HL-60 (cell line): ENCODE measurements around the gene ZCCHC2.

Source experiments
- CTCF ChIP-seq: IDR thresholded peaks from one replicate; pipeline ENCODE4 v1.5.1; 2011; ENCODE audit warnings: low read length, control low read depth, inconsistent platforms; ENCODE audit not compliant: insufficient read depth
- POLR2AphosphoS5 ChIP-seq: IDR thresholded peaks from 2 replicates; pipeline ENCODE4 v1.6.1; 2012; ENCODE audit warnings: low read depth
- REST ChIP-seq: IDR thresholded peaks from 2 replicates; pipeline ENCODE4 v1.6.1; 2012; ENCODE audit warnings: low read depth; ENCODE audit not compliant: insufficient replicate concordance

DNA sequence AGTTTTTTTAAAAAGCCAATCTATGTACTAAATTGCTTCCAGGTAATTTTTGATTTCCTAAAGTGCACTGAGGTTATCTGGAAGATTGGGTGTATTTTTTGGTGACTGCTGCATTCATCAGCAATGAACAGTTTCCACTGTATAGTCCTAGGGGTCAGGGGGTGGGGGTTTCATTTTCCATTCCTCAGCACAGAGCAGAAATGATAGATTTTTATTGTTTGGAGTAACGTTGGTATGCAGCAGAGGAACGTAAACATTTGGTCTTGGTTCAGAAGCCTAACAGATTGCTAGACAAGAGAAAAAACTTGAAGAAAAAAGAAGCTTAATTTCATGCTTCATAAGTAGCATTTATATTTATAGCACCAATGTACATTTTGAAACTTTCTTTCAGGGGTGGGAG is 54.9 kb downstream of the ZCCHC2 start:
- TF ChIP-seq CTCF (no peak), POLR2AphosphoS5 (no peak), REST (no peak)
